Neural progenitor cell (in vitro differentiated cells): ENCODE results near the gene DISC1. TPM values are rescaled to one million over a fixed set of nuclear protein-coding genes. Genes with fewer than 3 reads are reported as not detected.

ENCODE experiments used
- DNase-seq: peaks from one replicate; pipeline ENCODE4 v3.0.0-alpha.2; 2016; ENCODE audit warnings: low spot score
- H2AFZ ChIP-seq: fragments of 200-600 bp; sonication (generic); replicated peaks from 2 replicates; pipeline ENCODE4 v1.6.1; 2016; ENCODE audit warnings: antibody characterized with exemption
- H3F3A ChIP-seq: fragments of 200-600 bp; sonication (generic); 2 replicates; pipeline ENCODE4 v1.6.1; 2016; ENCODE audit warnings: antibody characterized with exemption, low read depth
- H3K27ac ChIP-seq: fragments of 200-600 bp; sonication (generic); 2 replicates; pipeline ENCODE4 v1.5.1; 2016; ENCODE audit warnings: mild to moderate bottlenecking
- H3K27me3 ChIP-seq: fragments of 200-600 bp; sonication (generic); 2 replicates; pipeline ENCODE4 v1.6.1; 2016; ENCODE audit warnings: mild to moderate bottlenecking, moderate library complexity
- H3K36me3 ChIP-seq: fragments of 200-600 bp; sonication (generic); 2 replicates; pipeline ENCODE4 v1.5.1; 2016
- H3K4me1 ChIP-seq: fragments of 200-600 bp; sonication (generic); 2 replicates; pipeline ENCODE4 v1.6.1; 2016; ENCODE audit warnings: mixed run types
- H3K4me2 ChIP-seq: fragments of 200-600 bp; sonication (generic); 2 replicates; pipeline ENCODE4 v1.6.1; 2016
- H3K4me3 ChIP-seq: fragments of 200-600 bp; sonication (generic); 2 replicates; pipeline ENCODE4 v1.5.1; 2016
- H3K79me2 ChIP-seq: fragments of 200-600 bp; sonication (generic); 2 replicates; pipeline ENCODE4 v1.6.1; 2016; ENCODE audit warnings: low read depth
- H3K9ac ChIP-seq: fragments of 200-600 bp; sonication (generic); 2 replicates; pipeline ENCODE4 v1.6.1; 2016
- H3K9me3 ChIP-seq: fragments of 200-600 bp; sonication (generic); 2 replicates; pipeline ENCODE4 v1.5.1; 2016; ENCODE audit warnings: low read depth
- H4K20me1 ChIP-seq: fragments of 200-600 bp; sonication (generic); 2 replicates; pipeline ENCODE4 v1.6.1; 2016; ENCODE audit warnings: low read depth
- H3K27ac Mint-ChIP-seq: 3 replicates; pipeline ENCODE4 v1.8.0; 2021; ENCODE audit warnings: mixed read lengths
- H3K27me3 Mint-ChIP-seq: 2 replicates; pipeline ENCODE4 v1.8.0; 2022; ENCODE audit warnings: low read depth, mild to moderate bottlenecking, inconsistent platforms, moderate library complexity, mixed read lengths; ENCODE audit not compliant: insufficient read depth
- H3K36me3 Mint-ChIP-seq: 3 replicates; pipeline ENCODE4 v1.8.0; 2021; ENCODE audit warnings: mixed read lengths
- H3K4me1 Mint-ChIP-seq: 3 replicates; pipeline ENCODE4 v1.8.0; 2021; ENCODE audit warnings: mixed read lengths
- H3K4me3 Mint-ChIP-seq: 3 replicates; pipeline ENCODE4 v1.8.0; 2021; ENCODE audit warnings: mild to moderate bottlenecking, moderate library complexity, mixed read lengths
- H3K9me3 Mint-ChIP-seq: 3 replicates; pipeline ENCODE4 v1.8.0; 2020; ENCODE audit warnings: mixed read lengths
- EZH2 ChIP-seq: fragments of 200-600 bp; sonication (generic); IDR thresholded peaks from 2 replicates; pipeline ENCODE4 v1.6.1; 2017; ENCODE audit warnings: antibody characterized with exemption, mild to moderate bottlenecking, moderate library complexity
- EZH2phosphoT487 ChIP-seq: fragments of 200-600 bp; sonication (generic); IDR thresholded peaks from 2 replicates; pipeline ENCODE4 v1.6.1; 2017; ENCODE audit warnings: antibody characterized with exemption
- total RNA-seq: library from RNA; depleted of rRNA; stranded (reverse); fragments of >200 nt; gene quantifications from 2 replicates; pipeline ENCODE4 v1.2.3, GENCODE V29; 2015; ENCODE audit warnings: low replicate concordance
- TF ChIP-seq, protein P1 (sequence below): fragments of 200-600 bp; sonication (generic); IDR thresholded peaks from 2 replicates; pipeline ENCODE4 v1.5.1; 2017; ENCODE audit warnings: antibody characterized with exemption, mild to moderate bottlenecking

Gene DISC1
- total RNA-seq, 1 donor from 2014 or later = 1.8 TPM

DNA sequence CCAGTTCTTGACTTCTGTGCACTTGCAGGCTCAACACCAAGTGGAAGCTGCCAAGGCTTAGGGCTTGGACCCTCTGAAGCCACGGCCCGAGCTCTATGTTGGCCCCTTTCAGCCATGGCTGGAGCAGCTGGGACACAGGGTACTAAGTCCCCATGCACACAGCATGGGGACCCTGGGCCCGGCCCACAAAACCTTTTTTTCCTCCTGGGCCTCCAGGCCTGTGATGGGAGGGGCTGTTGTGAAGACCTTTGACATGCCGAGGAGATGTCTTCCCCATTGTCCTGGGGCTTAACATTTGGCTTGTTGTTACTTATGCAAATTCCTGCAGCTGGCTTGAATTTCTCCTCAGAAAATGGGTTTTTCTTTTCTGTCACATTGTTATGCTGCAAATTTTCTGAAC, 59.8 kb downstream of the DISC1 start:
- Histone ChIP-seq H3F3A (peaks cover 16% of the 10 kb centered on the region), H3K4me2 (no peak overlapping the region), H3K79me2 (no peaks in the 10 kb centered on the region), H3K36me3 (no peaks in the 10 kb centered on the region), H3K4me3 (no peak overlapping the region), H3K4me1 (peaks cover 7% of the 10 kb centered on the region), H3K27ac (no peak overlapping the region), H2AFZ (no peak overlapping the region), H3K27me3 (no peaks in the 10 kb centered on the region), H3K9ac (no peak overlapping the region), H3K9me3 (no peaks in the 10 kb centered on the region), H4K20me1 (no peaks in the 10 kb centered on the region)
- H3K4me1 Mint-ChIP-seq = peaks cover 14% of the 10 kb centered on the region
- TF ChIP-seq, protein P1, sequence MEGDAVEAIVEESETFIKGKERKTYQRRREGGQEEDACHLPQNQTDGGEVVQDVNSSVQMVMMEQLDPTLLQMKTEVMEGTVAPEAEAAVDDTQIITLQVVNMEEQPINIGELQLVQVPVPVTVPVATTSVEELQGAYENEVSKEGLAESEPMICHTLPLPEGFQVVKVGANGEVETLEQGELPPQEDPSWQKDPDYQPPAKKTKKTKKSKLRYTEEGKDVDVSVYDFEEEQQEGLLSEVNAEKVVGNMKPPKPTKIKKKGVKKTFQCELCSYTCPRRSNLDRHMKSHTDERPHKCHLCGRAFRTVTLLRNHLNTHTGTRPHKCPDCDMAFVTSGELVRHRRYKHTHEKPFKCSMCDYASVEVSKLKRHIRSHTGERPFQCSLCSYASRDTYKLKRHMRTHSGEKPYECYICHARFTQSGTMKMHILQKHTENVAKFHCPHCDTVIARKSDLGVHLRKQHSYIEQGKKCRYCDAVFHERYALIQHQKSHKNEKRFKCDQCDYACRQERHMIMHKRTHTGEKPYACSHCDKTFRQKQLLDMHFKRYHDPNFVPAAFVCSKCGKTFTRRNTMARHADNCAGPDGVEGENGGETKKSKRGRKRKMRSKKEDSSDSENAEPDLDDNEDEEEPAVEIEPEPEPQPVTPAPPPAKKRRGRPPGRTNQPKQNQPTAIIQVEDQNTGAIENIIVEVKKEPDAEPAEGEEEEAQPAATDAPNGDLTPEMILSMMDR = no peak
- no peak for TF ChIP-seq EZH2phosphoT487
- no peak for TF ChIP-seq EZH2
- DNase-seq = no peak
- peaks cover 11% of the 10 kb centered on the region for H3K36me3 Mint-ChIP-seq
- H3K27me3 Mint-ChIP-seq = peaks cover 2% of the 10 kb centered on the region
- H3K27ac Mint-ChIP-seq = no peak overlapping the region
- no peak overlapping the region for H3K4me3 Mint-ChIP-seq
- peaks cover 15% of the 10 kb centered on the region for H3K9me3 Mint-ChIP-seq

DNA sequence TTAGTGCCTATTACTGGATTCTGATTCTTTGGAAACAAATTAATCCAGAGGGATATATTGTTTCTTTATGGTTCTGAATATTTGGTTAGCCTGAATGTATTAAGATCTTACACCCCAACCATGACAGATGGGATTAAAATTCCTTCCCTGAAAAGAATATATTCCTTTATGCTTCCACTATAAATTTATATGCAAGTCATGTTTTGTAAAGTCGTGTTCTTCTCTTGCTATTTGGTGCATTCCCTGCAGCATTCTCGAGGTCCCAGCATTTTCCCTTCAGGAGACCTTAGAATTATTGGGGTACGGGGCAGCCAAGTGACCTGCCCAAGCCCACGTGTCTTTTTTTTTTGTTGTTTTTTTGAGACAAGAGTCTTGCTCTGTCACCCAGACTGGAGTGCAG, 62.4 kb downstream of the DISC1 start:
- Histone ChIP-seq H4K20me1 (no peaks in the 10 kb centered on the region), H3K36me3 (no peaks in the 10 kb centered on the region), H2AFZ (no peak overlapping the region), H3K27me3 (no peaks in the 10 kb centered on the region), H3K79me2 (no peaks in the 10 kb centered on the region), H3K4me3 (no peak overlapping the region), H3K9me3 (no peaks in the 10 kb centered on the region), H3K9ac (no peak overlapping the region), H3K27ac (no peak overlapping the region), H3F3A (peaks cover 21% of the 10 kb centered on the region), H3K4me1 (peaks cover 8% of the 10 kb centered on the region), H3K4me2 (no peak overlapping the region)
- peaks cover 15% of the 10 kb centered on the region for H3K9me3 Mint-ChIP-seq
- H3K4me3 Mint-ChIP-seq = no peak overlapping the region
- H3K4me1 Mint-ChIP-seq = peaks cover 16% of the 10 kb centered on the region
- no peak for TF ChIP-seq EZH2
- TF ChIP-seq EZH2phosphoT487 = no peak
- TF ChIP-seq, protein P1 = no peak
- no peak overlapping the region for H3K27ac Mint-ChIP-seq
- H3K36me3 Mint-ChIP-seq = peaks cover 11% of the 10 kb centered on the region
- no peak for DNase-seq
- H3K27me3 Mint-ChIP-seq = peaks cover 2% of the 10 kb centered on the region

GRCh38 chr1:231690059-231690458, 63.5 kb downstream of the DISC1 start:
- H3K4me2 ChIP-seq = peak overlapping the region; percentile 14
- Mint-ChIP-seq H3K27me3 (peaks cover 6% of the 10 kb centered on the region), H3K4me3 (no peak overlapping the region)

More at GRCh38 chr1:231690059-231690458, 63.5 kb downstream of the DISC1 start:
- no peak for TF ChIP-seq EZH2phosphoT487
- TF ChIP-seq, protein P1 = no peak
- TF ChIP-seq EZH2 = no peak
- peak; percentile 4 for DNase-seq
- no peak overlapping the region for H3K9ac ChIP-seq
- H3K36me3 Mint-ChIP-seq = peaks cover 11% of the 10 kb centered on the region
- peaks cover 16% of the 10 kb centered on the region for H3K4me1 Mint-ChIP-seq
- no peaks in the 10 kb centered on the region for H3K27me3 ChIP-seq
- no peaks in the 10 kb centered on the region for H4K20me1 ChIP-seq
- peaks cover 8% of the 10 kb centered on the region for H3K4me1 ChIP-seq
- H3K36me3 ChIP-seq = no peaks in the 10 kb centered on the region
- H2AFZ ChIP-seq = peak overlapping the region; percentile 4
- no peaks in the 10 kb centered on the region for H3K9me3 ChIP-seq
- H3K27ac Mint-ChIP-seq = peak overlapping the region; percentile 15
- peaks cover 21% of the 10 kb centered on the region for H3F3A ChIP-seq
- H3K9me3 Mint-ChIP-seq = peaks cover 15% of the 10 kb centered on the region
- no peaks in the 10 kb centered on the region for H3K79me2 ChIP-seq
- H3K27ac ChIP-seq = peak overlapping the region; percentile 57
- H3K4me3 ChIP-seq = no peak overlapping the region
